HS-5 (cell line): ENCODE data around the gene PAGR1.
"Not testable (repeated sequence)": the region's sequence is repeated elsewhere in the genome, so short reads cannot be mapped to it uniquely, and the experiment has no call there.

Experiments used
- DNase-seq: peaks from one replicate; pipeline ENCODE4 v3.0.0-alpha.2; 2012; ENCODE audit warnings: low read depth

The PAGR1 gene

GRCh38 chr16:29815793-29816693 is at the start of gene PAGR1:
PAGR1 (plus strand) TSS chr16:29816152; CDS start chr16:29816526, 374 bp downstream.
- DNase-seq, result peak; percentile 98

- DNase-seq, result no peak
Observed at GRCh38 chr16:29766571-29766970, 49.4 kb upstream of the PAGR1 start.

GRCh38 chr16:29767062-29767461 is 48.9 kb upstream of the PAGR1 start:
- no peak for DNase-seq

GRCh38 chr16:29769507-29769906 is 46.4 kb upstream of the PAGR1 start:
- no peak for DNase-seq

GRCh38 chr16:29770250-29770929 is 45.6 kb upstream of the PAGR1 start:
- no peak for DNase-seq

- not testable (repeated sequence) for DNase-seq
Observed at GRCh38 chr16:29772330-29772729, 43.6 kb upstream of the PAGR1 start.

- no peak for DNase-seq
Observed at GRCh38 chr16:29774730-29775129, 41.2 kb upstream of the PAGR1 start.

GRCh38 chr16:29775742-29776408 is 40.1 kb upstream of the PAGR1 start:
- peak; percentile 52 for DNase-seq

- no peak for DNase-seq
Observed at GRCh38 chr16:29777576-29778350, 38.2 kb upstream of the PAGR1 start, which contains the start of gene ZG16. ZG16 (plus strand) TSS chr16:29778256; CDS start chr16:29779267, 1,011 bp downstream.

- DNase-seq, result no peak
Observed at GRCh38 chr16:29779474-29779873, 36.5 kb upstream of the PAGR1 start.

- DNase-seq, result not testable (repeated sequence)
Observed at GRCh38 chr16:29783094-29783953, 32.6 kb upstream of the PAGR1 start.

GRCh38 chr16:29784157-29784556 is 31.8 kb upstream of the PAGR1 start:
- DNase-seq, result no peak

GRCh38 chr16:29784901-29785500 is 31.0 kb upstream of the PAGR1 start:
- no peak for DNase-seq

- DNase-seq, result not testable (repeated sequence)
Observed at GRCh38 chr16:29787155-29787554, 28.8 kb upstream of the PAGR1 start.

- no peak for DNase-seq
Observed at GRCh38 chr16:29789775-29790182, 26.2 kb upstream of the PAGR1 start.

GRCh38 chr16:29790183-29790948 is 25.6 kb upstream of the PAGR1 start, which contains the start of gene KIF22:
KIF22 (plus strand) TSS chr16:29790751; CDS start chr16:29790760, 9 bp downstream.
- peak; percentile 96 for DNase-seq

GRCh38 chr16:29790949-29791844 is 24.8 kb upstream of the PAGR1 start:
- DNase-seq, result no peak
